Esophagus muscularis mucosa (tissue), 4 donors: ENCODE results near the gene RPL14. TPM values are rescaled to one million over a fixed set of nuclear protein-coding genes. Genes with fewer than 3 reads are reported as not detected.

Experiments used
- DNase-seq: peaks from one replicate; pipeline ENCODE4 v3.0.0-alpha.2; 2017; ENCODE audit errors: extremely low spot score
- H3K27ac ChIP-seq, 4 donors: fragments of 200-600 bp; sonication (generic); replicated peaks in 1 of 4; 1 replicate in 3 of 4; 2 replicates in 1 of 4; pipeline ENCODE4 v1.5.1; 2016 to 2019; ENCODE audit warnings: mild to moderate bottlenecking in 1 of 4
- H3K27me3 ChIP-seq, 4 donors: fragments of 200-600 bp; sonication (generic); one replicate each; pipeline versions ENCODE4 v1.5.1 to v1.6.0; 2016 to 2019
- H3K36me3 ChIP-seq, 4 donors: fragments of 200-600 bp; sonication (generic); one replicate each; pipeline ENCODE4 v1.5.1; 2016 to 2019
- H3K4me1 ChIP-seq, 4 donors: fragments of 200-600 bp; sonication (generic); one replicate each; pipeline ENCODE4 v1.5.1; 2016 to 2019
- H3K4me3 ChIP-seq, 4 donors: fragments of 200-600 bp; sonication (generic); 1 replicate in 2 of 4; 2 replicates in 2 of 4; pipeline ENCODE4 v1.5.1; 2016 to 2019; ENCODE audit warnings: mild to moderate bottlenecking in 4 of 4, moderate library complexity in 1 of 4
- H3K9me3 ChIP-seq, 4 donors: fragments of 200-600 bp; sonication (generic); 1 replicate in 3 of 4; 2 replicates in 1 of 4; pipeline ENCODE4 v1.5.1; 2016 to 2019
- EP300 ChIP-seq: sonication (generic); formaldehyde crosslinking; IDR thresholded peaks from one replicate; pipeline ENCODE4 v1.6.1; 2017; ENCODE audit warnings: antibody characterized with exemption
- POLR2A ChIP-seq: fragments of 450-650 bp; IDR thresholded peaks from one replicate; pipeline ENCODE4 v1.6.1; 2017; ENCODE audit warnings: antibody characterized with exemption, moderate library complexity, mild to moderate bottlenecking, low read depth
- POLR2AphosphoS5 ChIP-seq, 2 donors: sonication (generic); formaldehyde crosslinking; IDR thresholded peaks; one replicate each; pipeline ENCODE4 v1.6.1; 2017; ENCODE audit warnings: antibody characterized with exemption in 2 of 2
- WGBS: methylation state at CpG from one replicate; pipeline ENCODE4 v1.1.5; 2018; 5-methylcytosine and 5-hydroxymethylcytosine counted together
- intact Hi-C: fragments of 100-400 bp; cut with DNase I; formaldehyde crosslinking; loops from one replicate; pipeline ENCODE4 v1.15.1; 2023
- total RNA-seq, 4 donors: library from RNA; depleted of rRNA; stranded (reverse); fragments of >200 nt; gene quantifications; one replicate each; pipeline versions ENCODE4 v1.1.0 to v1.2.1, GENCODE V29; 2016
- TF ChIP-seq, protein P1 (sequence below), 3 experiments: fragments of 200-600 bp in 2 of 3; fragments of 450-650 bp in 1 of 3; sonication (generic) in 2 of 3; IDR thresholded peaks; one replicate each; pipeline ENCODE4 v1.5.1; 2017 to 2019; ENCODE audit warnings: antibody characterized with exemption in 3 of 3, mild to moderate bottlenecking in 2 of 3, moderate library complexity in 1 of 3

RPL14 gene
- total RNA-seq, 4 donors from 2014 or later: 322 to 414 (median 372) TPM

DNA sequence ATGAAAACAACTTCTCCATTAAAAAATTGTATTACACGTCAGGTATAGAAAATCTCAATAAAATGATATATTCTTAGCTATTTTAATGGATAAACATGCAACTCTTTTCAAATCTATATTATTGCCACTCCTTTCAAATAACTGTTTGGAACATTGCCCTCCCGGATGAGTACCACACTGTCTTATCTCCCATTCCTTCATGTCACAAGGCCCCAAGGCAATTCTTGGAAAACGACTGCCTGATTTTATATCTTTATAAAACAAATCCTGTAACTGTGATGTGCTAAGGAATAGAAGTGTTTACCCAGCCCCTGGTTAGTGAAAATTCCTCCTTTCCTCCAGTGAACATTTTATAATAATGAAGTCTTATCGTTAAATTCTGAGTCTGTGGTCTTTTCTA is 13.6 kb downstream of the RPL14 start:
- Histone ChIP-seq H3K4me3 (no peak overlapping the region), H3K4me1 (no peaks in the 10 kb centered on the region), H3K36me3 (peaks cover 0 to 20% (median 9%) of the 10 kb centered on the region in 4 donors), H3K27ac (no peak overlapping the region), H3K27me3 (no peaks in the 10 kb centered on the region), H3K9me3 (no peaks in the 10 kb centered on the region)
- intact Hi-C loops: no loop called here
- WGBS: 94% methylated on average over 4 of the region's 4 CpGs
- DNase-seq: no peak
- TF ChIP-seq, protein P1, sequence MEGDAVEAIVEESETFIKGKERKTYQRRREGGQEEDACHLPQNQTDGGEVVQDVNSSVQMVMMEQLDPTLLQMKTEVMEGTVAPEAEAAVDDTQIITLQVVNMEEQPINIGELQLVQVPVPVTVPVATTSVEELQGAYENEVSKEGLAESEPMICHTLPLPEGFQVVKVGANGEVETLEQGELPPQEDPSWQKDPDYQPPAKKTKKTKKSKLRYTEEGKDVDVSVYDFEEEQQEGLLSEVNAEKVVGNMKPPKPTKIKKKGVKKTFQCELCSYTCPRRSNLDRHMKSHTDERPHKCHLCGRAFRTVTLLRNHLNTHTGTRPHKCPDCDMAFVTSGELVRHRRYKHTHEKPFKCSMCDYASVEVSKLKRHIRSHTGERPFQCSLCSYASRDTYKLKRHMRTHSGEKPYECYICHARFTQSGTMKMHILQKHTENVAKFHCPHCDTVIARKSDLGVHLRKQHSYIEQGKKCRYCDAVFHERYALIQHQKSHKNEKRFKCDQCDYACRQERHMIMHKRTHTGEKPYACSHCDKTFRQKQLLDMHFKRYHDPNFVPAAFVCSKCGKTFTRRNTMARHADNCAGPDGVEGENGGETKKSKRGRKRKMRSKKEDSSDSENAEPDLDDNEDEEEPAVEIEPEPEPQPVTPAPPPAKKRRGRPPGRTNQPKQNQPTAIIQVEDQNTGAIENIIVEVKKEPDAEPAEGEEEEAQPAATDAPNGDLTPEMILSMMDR (IDR thresholded peaks at IDR 0.05): no peak
- no peak for TF ChIP-seq POLR2AphosphoS5 (IDR thresholded peaks at IDR 0.05)
- TF ChIP-seq EP300: no peak
- no peak for TF ChIP-seq POLR2A

DNA sequence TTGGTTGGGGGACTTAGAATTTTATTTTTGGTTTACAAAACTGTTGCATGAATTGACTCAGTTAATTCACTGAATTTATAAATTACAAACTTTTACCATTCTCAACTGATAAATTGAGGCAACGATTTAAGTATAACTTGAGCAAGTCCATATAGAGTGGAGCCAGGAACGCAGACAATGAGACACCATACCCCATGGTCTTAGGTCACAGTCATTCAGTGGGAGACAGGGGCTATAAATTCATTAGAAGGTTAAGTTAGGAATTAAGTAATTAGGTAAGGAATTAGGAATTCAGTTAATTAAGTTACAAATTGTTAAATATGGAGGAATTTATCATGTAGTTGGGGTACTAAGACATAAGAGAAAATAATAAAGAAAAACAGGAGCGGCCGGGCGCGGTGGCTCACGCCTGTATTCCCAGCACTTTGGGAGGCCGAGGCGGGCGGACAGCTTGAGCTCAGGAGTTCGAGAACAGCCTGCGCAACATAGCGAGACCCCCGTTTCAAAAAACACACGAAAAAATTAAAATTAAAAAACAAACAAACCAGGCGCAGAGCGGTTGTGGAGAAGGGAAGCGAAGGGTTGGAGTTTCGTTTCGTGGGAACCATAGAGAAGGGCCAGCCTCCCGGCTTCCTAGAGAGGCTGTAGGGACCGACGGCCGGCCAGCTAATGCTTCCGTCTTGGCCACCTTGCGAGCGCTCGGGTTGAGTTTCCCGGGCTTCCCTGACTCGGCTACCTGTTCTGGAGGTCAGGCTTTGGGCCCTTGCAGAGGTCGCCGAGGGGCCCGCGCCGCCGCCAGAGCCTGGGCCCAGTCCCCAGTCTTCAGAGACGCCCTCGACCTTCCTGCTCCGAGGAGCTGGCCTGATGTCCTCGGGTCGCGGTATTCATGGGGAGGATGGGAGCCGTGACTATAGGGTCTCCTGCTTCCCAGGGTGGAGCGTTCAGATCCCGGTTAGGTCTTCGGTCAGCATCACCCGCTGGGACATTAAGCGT is 19.6 kb downstream of the RPL14 start, which contains the start of gene ZNF619:
Gene ZNF619 (plus strand): TSS at position 645 of the 993 bp plus-strand sequence. CDS start 858 bp downstream, outside the sequence.
- intact Hi-C loops: loop anchor here (5.0 kb wide), 1 partner anchor 46 kb away; the partner anchor contains the start of gene ZNF621
- Histone ChIP-seq H3K27ac (peak within 1 kb of the TSS; percentile 71 to 75 (median 73)), H3K27me3 (no peaks in the 10 kb centered on the region), H3K36me3 (peaks cover 12 to 30% (median 21%) of the 10 kb centered on the region in 4 donors), H3K4me3 (peak within 1 kb of the TSS; percentile 66 to 88 (median 72)), H3K4me1 (peaks cover 7 to 15% (median 13%) of the 10 kb centered on the region in 4 donors), H3K9me3 (no peaks in the 10 kb centered on the region)
- 14% methylated on average over 46 of the region's 48 CpGs for WGBS
- peak; percentile 28 to 52 for TF ChIP-seq POLR2AphosphoS5 (IDR thresholded peaks at IDR 0.05)
- TF ChIP-seq, protein P1 (IDR thresholded peaks at IDR 0.05): no peak
- no peak for TF ChIP-seq EP300
- DNase-seq: peak; percentile 95

DNA sequence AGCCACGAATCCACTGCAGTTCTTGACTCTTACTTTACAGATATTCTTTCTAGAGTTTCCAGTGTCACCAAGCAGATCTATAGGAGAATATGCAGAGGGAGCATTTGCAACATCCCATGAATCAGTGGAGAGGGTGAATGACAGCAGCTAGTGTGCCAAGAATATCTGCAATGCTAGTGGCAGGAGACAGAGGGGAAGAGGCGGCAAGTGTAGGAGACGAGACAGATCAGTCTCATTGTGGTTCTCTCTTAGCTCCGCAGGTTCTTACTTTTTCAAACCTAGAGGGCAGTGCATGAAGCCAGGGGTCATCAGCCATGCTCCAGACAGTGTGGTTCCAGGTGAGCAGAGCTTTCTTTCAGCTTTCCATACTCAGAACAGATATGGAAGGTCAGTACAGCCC is 20.5 kb downstream of the RPL14 start:
- intact Hi-C loops: loop anchor here (5.0 kb wide), 1 partner anchor 45 kb away; the partner anchor contains the start of gene ZNF621

DNA sequence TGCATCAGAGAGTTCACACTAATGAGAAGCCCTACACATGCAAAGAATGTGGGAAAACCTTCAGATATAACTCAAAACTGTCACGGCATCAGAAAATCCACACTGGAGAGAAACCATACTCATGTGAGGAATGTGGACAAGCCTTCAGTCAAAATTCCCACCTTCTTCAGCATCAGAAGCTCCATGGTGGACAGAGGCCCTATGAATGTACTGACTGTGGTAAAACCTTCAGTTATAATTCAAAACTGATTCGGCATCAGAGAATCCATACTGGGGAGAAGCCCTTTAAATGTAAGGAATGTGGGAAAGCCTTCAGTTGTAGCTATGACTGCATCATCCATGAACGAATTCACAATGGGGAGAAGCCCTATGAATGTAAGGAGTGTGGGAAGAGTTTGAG is 30.0 kb downstream of the RPL14 start:
- no peak for TF ChIP-seq EP300
- no peak for TF ChIP-seq POLR2AphosphoS5 (IDR thresholded peaks at IDR 0.05)
- TF ChIP-seq, protein P1 (IDR thresholded peaks at IDR 0.05): no peak
- TF ChIP-seq POLR2A: no peak
- Histone ChIP-seq H3K4me3 (no peak overlapping the region), H3K36me3 (peaks cover 55 to 74% (median 58%) of the 10 kb centered on the region in 4 donors), H3K27me3 (no peaks in the 10 kb centered on the region), H3K27ac (no peak overlapping the region), H3K9me3 (peaks cover 0 to 23% (median 18%) of the 10 kb centered on the region in 4 donors), H3K4me1 (no peaks in the 10 kb centered on the region)
- no peak for DNase-seq
- WGBS: 93% methylated on average over 3 of the region's 3 CpGs
- intact Hi-C loops: no loop called here

More for the DNA sequence above, 20.5 kb downstream of the RPL14 start:
- Histone ChIP-seq H3K27ac (no peak overlapping the region), H3K4me1 (peaks cover 7 to 15% (median 13%) of the 10 kb centered on the region in 4 donors), H3K4me3 (peak overlapping the region; percentile 66 to 88 (median 72)), H3K27me3 (no peaks in the 10 kb centered on the region), H3K36me3 (peaks cover 21 to 39% (median 28%) of the 10 kb centered on the region in 4 donors), H3K9me3 (no peaks in the 10 kb centered on the region)
- 59% methylated on average over 4 of the region's 4 CpGs for WGBS
- no peak for TF ChIP-seq POLR2A
- no peak for TF ChIP-seq EP300
- TF ChIP-seq, protein P1 (IDR thresholded peaks at IDR 0.05): no peak
- TF ChIP-seq POLR2AphosphoS5 (IDR thresholded peaks at IDR 0.05): no peak
- no peak for DNase-seq
